Endothelial cell of umbilical vein (primary cell): ENCODE data around the gene ZNF362. TPM values are rescaled to one million over a fixed set of nuclear protein-coding genes. Genes with fewer than 3 reads are reported as not detected.

Experiments used
- BruUV-seq: library from RNA; stranded (reverse); fragments of 400-500 nt; replicated peaks from 2 replicates; lab custom pipeline; 2021; lab: Mats Ljungman, UMichigan
- CTCF ChIA-PET: fragments of 300-600, 350-600 bp; sonication (Branson Sonifier 250); formaldehyde crosslinking; loops from one replicate; lab custom pipeline; 2021; ENCODE audit warnings: antibody characterized with exemption, inconsistent platforms; lab: Charles Lee
- POLR2A ChIA-PET: fragments of 300-600, 350-600 bp; sonication (Branson Sonifier 250); formaldehyde crosslinking; loops from one replicate; lab custom pipeline; 2021; ENCODE audit warnings: antibody characterized with exemption, inconsistent platforms; lab: Charles Lee
- DNase-seq: peaks from one replicate; pipeline ENCODE4 v3.0.0-alpha.2; 2011; ENCODE audit warnings: low read depth, low spot score
- FAIRE-seq: peaks from 2 replicates; lab custom pipeline; 2011; peaks lifted over from hg19 to GRCh38; lab: Jason Lieb, UNC
- H2AFZ ChIP-seq: 2 replicates; pipeline ENCODE4 v1.6.0; 2012; ENCODE audit warnings: low read depth, low read length, control low read depth, inconsistent platforms
- H3K27ac ChIP-seq: 2 replicates; pipeline ENCODE4 v1.5.1; 2011; ENCODE audit warnings: low read depth, mild to moderate bottlenecking, control low read depth, low read length, moderate library complexity; ENCODE audit not compliant: insufficient read depth
- H3K27me3 ChIP-seq, 2 experiments: 2 replicates each; pipeline versions ENCODE4 v1.6.0 to v1.6.1; 2011; ENCODE audit warnings: low read length in 2 of 2, mixed read lengths in 1 of 2; ENCODE audit not compliant: control insufficient read depth in 2 of 2, insufficient read depth in 2 of 2
- H3K36me3 ChIP-seq, 2 experiments: 2 replicates in 1 of 2; 3 replicates in 1 of 2; pipeline ENCODE4 v1.5.1; 2011; ENCODE audit warnings: low read length in 2 of 2, mild to moderate bottlenecking in 1 of 2, moderate library complexity in 1 of 2; ENCODE audit not compliant: control insufficient read depth in 2 of 2, insufficient read depth in 2 of 2; ENCODE audit errors: extremely low read depth in 1 of 2
- H3K4me1 ChIP-seq: 3 replicates; pipeline ENCODE4 v1.5.1; 2011; ENCODE audit warnings: mild to moderate bottlenecking, low read length; ENCODE audit not compliant: control insufficient read depth, insufficient read depth; ENCODE audit errors: extremely low read depth
- H3K4me2 ChIP-seq: 2 replicates; pipeline ENCODE4 v1.6.1; 2011; ENCODE audit warnings: low read length, control low read depth, mixed read lengths; ENCODE audit not compliant: insufficient read depth
- H3K4me3 ChIP-seq, 3 experiments: fragments of 200-600 bp in 1 of 3; sonication (generic), shearing (Covaris generic) in 1 of 3; replicated peaks in 1 of 3; 2 replicates each; pipeline ENCODE4 v1.5.1; 2011 to 2016; ENCODE audit warnings: control low read depth in 3 of 3, low read length in 3 of 3, mild to moderate bottlenecking in 2 of 3, inconsistent platforms in 1 of 3, low read depth in 1 of 3, moderate library complexity in 1 of 3; ENCODE audit not compliant: insufficient read depth in 1 of 3
- H3K79me2 ChIP-seq: 2 replicates; pipeline ENCODE4 v1.6.0; 2012; ENCODE audit warnings: low read length, inconsistent platforms; ENCODE audit not compliant: control insufficient read depth, insufficient read depth
- H3K9ac ChIP-seq: replicated peaks from 2 replicates; pipeline ENCODE3; 2011; ENCODE audit warnings: low read length, control low read depth; ENCODE audit not compliant: insufficient read depth; ENCODE audit errors: extremely low read depth
- H3K9me1 ChIP-seq: replicated peaks from 3 replicates; pipeline ENCODE4 v1.6.0; 2011; ENCODE audit warnings: mild to moderate bottlenecking, low read length; ENCODE audit not compliant: control insufficient read depth, insufficient read depth; ENCODE audit errors: extremely low read depth
- H3K9me3 ChIP-seq: replicated peaks from 2 replicates; pipeline ENCODE4 v1.5.1; 2012; ENCODE audit warnings: low read length, inconsistent platforms; ENCODE audit not compliant: control insufficient read depth, insufficient read depth
- H4K20me1 ChIP-seq: replicated peaks from 2 replicates; pipeline ENCODE3; 2011; ENCODE audit warnings: mild to moderate bottlenecking, low read length; ENCODE audit not compliant: control insufficient read depth, insufficient read depth; ENCODE audit errors: extremely low read depth
- EZH2 ChIP-seq: IDR thresholded peaks from 2 replicates; pipeline ENCODE4 v1.6.1; 2012; ENCODE audit warnings: borderline replicate concordance, low read depth, mild to moderate bottlenecking, moderate library complexity, low read length, inconsistent platforms; ENCODE audit not compliant: severe bottlenecking
- FOS ChIP-seq: IDR thresholded peaks from 2 replicates; pipeline ENCODE4 v1.6.1; 2011; ENCODE audit warnings: mild to moderate bottlenecking, low read length, moderate library complexity, borderline replicate concordance; ENCODE audit not compliant: insufficient read depth
- GATA2 ChIP-seq: IDR thresholded peaks from 2 replicates; pipeline ENCODE4 v1.7.0; 2011; ENCODE audit warnings: low read depth, mild to moderate bottlenecking, moderate library complexity, mixed read lengths, low read length; ENCODE audit not compliant: insufficient read length, insufficient read depth
- JUN ChIP-seq: IDR thresholded peaks from 2 replicates; pipeline ENCODE4 v1.6.1; 2011; ENCODE audit warnings: borderline replicate concordance, low read depth; ENCODE audit not compliant: insufficient read length, insufficient read depth
- MYC ChIP-seq: IDR thresholded peaks from one replicate; pipeline ENCODE4 v1.6.1; 2011; ENCODE audit warnings: mild to moderate bottlenecking, low read depth, low read length
- POLR2A ChIP-seq: IDR thresholded peaks from 2 replicates; pipeline ENCODE4 v1.6.1; 2012; ENCODE audit warnings: low read depth, mild to moderate bottlenecking, control low read depth, low read length
- POLR2AphosphoS5 ChIP-seq: IDR thresholded peaks from 2 replicates; pipeline ENCODE4 v1.6.1; 2012; ENCODE audit warnings: low read depth, mild to moderate bottlenecking, control low read depth, low read length, moderate library complexity; ENCODE audit not compliant: insufficient read depth
- dilution Hi-C: fragments of 300-500 bp; cut with MboI; formaldehyde crosslinking; loops from one replicate; pipeline ENCODE4 v1.15.0; 2019; ENCODE audit warnings: low sequenced_read_pairs; ENCODE audit not compliant: extremely low pct_ligation_motif_present
- intact Hi-C: fragments of 100-400 bp; cut with micrococcal nuclease; formaldehyde crosslinking; loops from one replicate; pipeline ENCODE4 v1.10.0; 2022
- polyA plus RNA-seq, 4 experiments: library from polyadenylated mRNA; depleted of rRNA in 3 of 4; stranded (reverse) in 3 of 4; unstranded in 1 of 4; fragments of >200 nt; gene quantifications; 2 replicates each; pipeline versions ENCODE4 v1.2.1 to v1.2.3, GENCODE V29; 2011 to 2012; ENCODE audit warnings: missing spikeins in 1 of 4
- total RNA-seq: library from RNA; stranded (reverse); gene quantifications from 2 replicates; pipeline ENCODE4 v1.2.3, GENCODE V29; 2021
- TF ChIP-seq, protein P1 (sequence below): IDR thresholded peaks from 2 replicates; pipeline ENCODE4 v1.6.1; 2011; ENCODE audit not compliant: insufficient read depth, insufficient read length
- TF ChIP-seq, protein P2 (sequence below), 2 donors: IDR thresholded peaks; 1 replicate in 1 of 2; 2 replicates in 1 of 2; pipeline ENCODE4 v1.5.1; 2011; ENCODE audit warnings: low read length in 2 of 2, mild to moderate bottlenecking in 2 of 2, moderate library complexity in 2 of 2, control low read depth in 1 of 2, inconsistent platforms in 1 of 2, low read depth in 1 of 2; ENCODE audit not compliant: insufficient read depth in 1 of 2; ENCODE audit errors: extremely low read depth in 1 of 2

ZNF362 gene
- total and polyA plus RNA-seq, 2 donors (not counting 3 experiments of a cell fraction or from before 2014, with no cell fraction given): 28.4 to 35.3 TPM

DNA sequence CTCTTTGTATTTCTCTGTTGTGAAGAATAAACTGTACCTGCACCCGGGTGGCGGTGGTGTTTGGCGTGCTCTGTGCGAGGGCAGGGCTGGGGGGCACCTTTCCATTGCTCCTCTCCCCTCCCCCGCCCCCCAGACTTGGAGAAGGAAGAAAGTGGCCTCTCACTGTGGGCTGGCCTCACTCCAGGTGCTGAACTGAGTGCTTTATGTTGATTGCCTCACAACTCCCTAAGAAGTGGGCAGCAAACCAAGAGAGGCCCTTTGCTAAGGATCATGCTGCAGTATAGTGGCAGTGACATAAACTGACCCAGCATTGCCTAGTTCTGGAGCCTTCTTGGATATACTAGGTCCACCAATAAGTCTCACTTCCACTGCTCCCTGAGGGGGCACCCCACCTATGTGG is 44.4 kb downstream of the ZNF362 start:
- BruUV-seq: no TSS peak
- FAIRE-seq: no peak
- no peaks in the 10 kb centered on the region for H3K9me1 ChIP-seq
- no peak overlapping the region for H3K9ac ChIP-seq
- H3K27me3 ChIP-seq: no peaks in the 10 kb centered on the region
- H3K27ac ChIP-seq: no peak overlapping the region
- no peaks in the 10 kb centered on the region for H3K4me1 ChIP-seq
- TF ChIP-seq JUN (no peak), GATA2 (no peak), MYC (no peak), EZH2 (no peak), FOS (no peak)
- TF ChIP-seq, protein P1, sequence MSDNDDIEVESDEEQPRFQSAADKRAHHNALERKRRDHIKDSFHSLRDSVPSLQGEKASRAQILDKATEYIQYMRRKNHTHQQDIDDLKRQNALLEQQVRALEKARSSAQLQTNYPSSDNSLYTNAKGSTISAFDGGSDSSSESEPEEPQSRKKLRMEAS: no peak
- H3K4me2 ChIP-seq: no peak overlapping the region
- H2AFZ ChIP-seq: no peak overlapping the region
- no peak for DNase-seq
- POLR2A ChIA-PET: no interaction called here
- H3K36me3 ChIP-seq: peaks cover 0 to 8% of the 10 kb centered on the region in 2 experiments
- H4K20me1 ChIP-seq: no peaks in the 10 kb centered on the region
- H3K4me3 ChIP-seq: no peak overlapping the region
- CTCF ChIA-PET: no interaction called here
- dilution Hi-C loops (no loop called here), intact Hi-C loops (no loop called here)
- H3K79me2 ChIP-seq: no peaks in the 10 kb centered on the region
- no peaks in the 10 kb centered on the region for H3K9me3 ChIP-seq

DNA sequence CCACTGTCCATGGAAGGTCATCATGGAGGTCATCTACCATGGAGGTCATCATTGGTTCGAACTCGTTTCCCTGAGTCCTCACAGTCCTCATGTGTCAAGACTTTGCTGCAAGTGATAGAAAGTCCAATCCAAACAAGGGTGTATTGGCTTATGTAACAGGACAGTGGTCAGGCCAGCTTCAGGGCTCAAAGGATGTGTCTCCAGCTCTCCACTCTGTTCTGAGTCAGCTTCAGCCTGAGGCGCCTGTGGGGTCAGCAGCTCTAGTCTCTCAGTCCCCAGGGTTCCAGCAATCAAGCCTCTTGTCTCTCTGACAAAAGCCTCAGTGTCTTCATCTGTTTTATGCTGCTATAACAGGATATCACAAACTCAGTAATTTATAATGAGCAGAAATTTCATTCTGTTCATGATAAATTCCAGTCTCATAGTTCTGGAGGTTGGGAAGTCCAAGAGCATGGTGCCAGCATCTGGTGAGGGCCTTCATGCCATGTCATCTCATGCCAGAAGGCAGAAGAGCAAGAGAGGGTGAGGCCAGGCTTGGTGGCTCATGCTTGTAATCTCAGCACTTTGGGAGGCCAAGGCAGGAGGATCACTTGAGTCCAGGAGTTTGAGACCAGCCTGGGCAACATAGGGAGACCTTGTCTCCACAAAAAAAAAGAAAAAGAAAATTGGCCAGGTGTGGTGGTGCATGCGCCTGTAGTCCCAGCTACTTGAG is 45.1 kb downstream of the ZNF362 start:
- Histone ChIP-seq H3K9me3 (no peaks in the 10 kb centered on the region), H3K27me3 (peaks cover 0 to 3% of the 10 kb centered on the region in 2 experiments), H3K27ac (no peak overlapping the region), H3K79me2 (no peaks in the 10 kb centered on the region), H2AFZ (no peak overlapping the region), H3K9ac (no peak overlapping the region), H3K4me1 (no peaks in the 10 kb centered on the region), H3K36me3 (peaks cover 0 to 5% of the 10 kb centered on the region in 2 experiments), H3K9me1 (no peaks in the 10 kb centered on the region), H3K4me2 (no peak overlapping the region), H4K20me1 (no peaks in the 10 kb centered on the region), H3K4me3 (no peak overlapping the region)
- no peak for DNase-seq
- no TSS peak for BruUV-seq
- intact Hi-C loops: no loop called here
- no peak for FAIRE-seq
- ChIA-PET CTCF (no interaction called here), POLR2A (interaction anchor here (0.6 kb wide), 1 partner anchor 91 kb away, joined by 3 read pairs; no protein-coding TSS in a partner anchor)
- TF ChIP-seq EZH2 (no peak), POLR2A (no peak), POLR2AphosphoS5 (no peak), FOS (no peak), GATA2 (no peak), MYC (no peak), JUN (no peak)
- TF ChIP-seq, protein P1: no peak
- TF ChIP-seq, protein P2, sequence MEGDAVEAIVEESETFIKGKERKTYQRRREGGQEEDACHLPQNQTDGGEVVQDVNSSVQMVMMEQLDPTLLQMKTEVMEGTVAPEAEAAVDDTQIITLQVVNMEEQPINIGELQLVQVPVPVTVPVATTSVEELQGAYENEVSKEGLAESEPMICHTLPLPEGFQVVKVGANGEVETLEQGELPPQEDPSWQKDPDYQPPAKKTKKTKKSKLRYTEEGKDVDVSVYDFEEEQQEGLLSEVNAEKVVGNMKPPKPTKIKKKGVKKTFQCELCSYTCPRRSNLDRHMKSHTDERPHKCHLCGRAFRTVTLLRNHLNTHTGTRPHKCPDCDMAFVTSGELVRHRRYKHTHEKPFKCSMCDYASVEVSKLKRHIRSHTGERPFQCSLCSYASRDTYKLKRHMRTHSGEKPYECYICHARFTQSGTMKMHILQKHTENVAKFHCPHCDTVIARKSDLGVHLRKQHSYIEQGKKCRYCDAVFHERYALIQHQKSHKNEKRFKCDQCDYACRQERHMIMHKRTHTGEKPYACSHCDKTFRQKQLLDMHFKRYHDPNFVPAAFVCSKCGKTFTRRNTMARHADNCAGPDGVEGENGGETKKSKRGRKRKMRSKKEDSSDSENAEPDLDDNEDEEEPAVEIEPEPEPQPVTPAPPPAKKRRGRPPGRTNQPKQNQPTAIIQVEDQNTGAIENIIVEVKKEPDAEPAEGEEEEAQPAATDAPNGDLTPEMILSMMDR (IDR thresholded peaks at IDR 0.05; ENCODE audit: extremely low read depth in 1 of 2, insufficient read depth in 1 of 2, low read depth in 1 of 2, low read length in 2 of 2): no peak
- dilution Hi-C loops: no loop called here
